Activated CD4-positive, alpha-beta T cell treated with anti-CD3 and anti-CD28 coated beads for 1 hour (primary cell): ENCODE results near the gene ZNF598.
"Not testable (repeated sequence)": the region's sequence is repeated elsewhere in the genome, so short reads cannot be mapped to it uniquely, and the experiment has no call there.

Experiments
- DNase-seq: peaks from one replicate; pipeline ENCODE4 v3.0.0-alpha.2; 2020

ZNF598 gene

GRCh38 chr16:2027024-2028010 lies 17.7 kb upstream of the ZNF598 start:
- no peak for DNase-seq

- DNase-seq, result no peak
Measured at GRCh38 chr16:2026461-2027023, 16.9 kb upstream of the ZNF598 start, which contains the start of gene NHERF2. NHERF2 (plus strand) TSS chr16:2026902; CDS start chr16:2027006, 104 bp downstream.

- no peak for DNase-seq
Measured at GRCh38 chr16:2025878-2026460, 16.3 kb upstream of the ZNF598 start.

GRCh38 chr16:2025251-2025650 lies 15.6 kb upstream of the ZNF598 start:
- DNase-seq, result no peak

- DNase-seq, result no peak
Measured at GRCh38 chr16:2024032-2024420, 14.4 kb upstream of the ZNF598 start.

- DNase-seq, result peak; percentile 93
Measured at GRCh38 chr16:2023092-2024031, 13.7 kb upstream of the ZNF598 start.

- DNase-seq, result no peak
Measured at GRCh38 chr16:2022723-2023091, 13.1 kb upstream of the ZNF598 start.

GRCh38 chr16:2019921-2020831 lies 10.6 kb upstream of the ZNF598 start:
- DNase-seq, result no peak

GRCh38 chr16:2019518-2019920 lies 9.9 kb upstream of the ZNF598 start, which contains the start of gene NPW:
NPW (plus strand) TSS chr16:2019785.
- DNase-seq, result no peak

GRCh38 chr16:2016407-2016922 lies 6.8 kb upstream of the ZNF598 start:
- no peak for DNase-seq

- no peak for DNase-seq
Measured at GRCh38 chr16:2015947-2016208, 6.3 kb upstream of the ZNF598 start.

GRCh38 chr16:2015117-2015946 lies 5.7 kb upstream of the ZNF598 start:
- no peak for DNase-seq

- DNase-seq, result no peak
Measured at GRCh38 chr16:2013527-2013926, 3.9 kb upstream of the ZNF598 start.

GRCh38 chr16:2011726-2012125 lies 2.1 kb upstream of the ZNF598 start:
- not testable (repeated sequence) for DNase-seq

- no peak for DNase-seq
Measured at GRCh38 chr16:2009164-2009711, 383 bp downstream of the ZNF598 start.

GRCh38 chr16:2008631-2009163 lies 924 bp downstream of the ZNF598 start:
- DNase-seq, result no peak

- no peak for DNase-seq
Measured at GRCh38 chr16:2008009-2008526, 1.6 kb downstream of the ZNF598 start.

- DNase-seq, result no peak
Measured at GRCh38 chr16:2007081-2007836, 2.4 kb downstream of the ZNF598 start.

GRCh38 chr16:2006317-2006716 lies 3.3 kb downstream of the ZNF598 start:
- DNase-seq, result no peak
